ENCODE results near the gene ZC3H18.

Gene ZC3H18

GRCh38 chr16:88632587-88632930 is 62.4 kb downstream of the ZC3H18 start:
- intact Hi-C loops (cut with DNase I), result loop anchor here (10.0 kb wide), 1 partner anchor 542 kb away; the partner anchor contains the start of gene CDH15
- no peak for DNase-seq

- intact Hi-C loops (cut with DNase I), result loop anchor here (10.0 kb wide), 1 partner anchor 541 kb away; the partner anchor contains the start of gene CDH15
- no peak for DNase-seq
Observed at GRCh38 chr16:88633684-88634140, 63.5 kb downstream of the ZC3H18 start.

- intact Hi-C loops (cut with DNase I), result loop anchor here (10.0 kb wide), 1 partner anchor 540 kb away; the partner anchor contains the start of gene CDH15
- DNase-seq, result no peak
Observed at GRCh38 chr16:88634141-88634993, 64.2 kb downstream of the ZC3H18 start.

- intact Hi-C loops (cut with DNase I), result loop anchor here (10.0 kb wide), 1 partner anchor 540 kb away; the partner anchor contains the start of gene CDH15
- no peak for DNase-seq
Observed at GRCh38 chr16:88634994-88635670, 64.9 kb downstream of the ZC3H18 start.

GRCh38 chr16:88635671-88636319 is 65.6 kb downstream of the ZC3H18 start:
- intact Hi-C loops (cut with DNase I), result loop anchor here (10.0 kb wide), 1 partner anchor 539 kb away; the partner anchor contains the start of gene CDH15
- DNase-seq, result no peak

- DNase-seq, result no peak
- intact Hi-C loops (cut with DNase I), result loop anchor here (10.0 kb wide), 1 partner anchor 538 kb away; the partner anchor contains the start of gene CDH15
Observed at GRCh38 chr16:88636488-88637265, 66.5 kb downstream of the ZC3H18 start.

GRCh38 chr16:88638323-88639230 is 68.4 kb downstream of the ZC3H18 start, which contains the start of gene IL17C:
Gene IL17C, plus strand, starts transcription at chr16:88638572. Its CDS starts 70 bp downstream, at chr16:88638642.
- no peak for DNase-seq
- intact Hi-C loops (cut with DNase I), result loop anchor here (10.0 kb wide), 1 partner anchor 536 kb away; the partner anchor contains the start of gene CDH15

- no peak for DNase-seq
- intact Hi-C loops (cut with DNase I), result loop anchor here (10.0 kb wide), 1 partner anchor 535 kb away; the partner anchor contains the start of gene CDH15
Observed at GRCh38 chr16:88639231-88640038, 69.2 kb downstream of the ZC3H18 start.

- intact Hi-C loops (cut with DNase I), result no loop called here
Observed at GRCh38 chr16:88640039-88640495, 69.9 kb downstream of the ZC3H18 start.

GRCh38 chr16:88640498-88641247 is 70.5 kb downstream of the ZC3H18 start:
- no peak for DNase-seq
- intact Hi-C loops (cut with DNase I), result no loop called here

More at GRCh38 chr16:88640039-88640495, 69.9 kb downstream of the ZC3H18 start:
- DNase-seq, result no peak

- no peak for DNase-seq
- intact Hi-C loops (cut with DNase I), result no loop called here
Observed at GRCh38 chr16:88642881-88643643, 72.9 kb downstream of the ZC3H18 start.

- no peak for DNase-seq
- intact Hi-C loops (cut with DNase I), result no loop called here
Observed at GRCh38 chr16:88643644-88643932, 73.4 kb downstream of the ZC3H18 start.

GRCh38 chr16:88645455-88645854 is 75.3 kb downstream of the ZC3H18 start:
- intact Hi-C loops (cut with DNase I), result no loop called here
- DNase-seq, result no peak

- intact Hi-C loops (cut with DNase I), result no loop called here
- no peak for DNase-seq
Observed at GRCh38 chr16:88645941-88646340, 75.7 kb downstream of the ZC3H18 start.

- intact Hi-C loops (cut with DNase I), result no loop called here
- DNase-seq, result no peak
Observed at GRCh38 chr16:88646345-88647034, 76.3 kb downstream of the ZC3H18 start.
